Ishikawa (cell line): ENCODE measurements around the gene PLXNA2.

Experiments used
- CEBPB ChIP-seq: IDR thresholded peaks from 2 replicates; pipeline ENCODE4 v1.6.1; 2012
- CREB1 ChIP-seq: IDR thresholded peaks from 2 replicates; pipeline ENCODE4 v1.6.1; 2012; ENCODE audit warnings: low read depth
- EGR1 ChIP-seq: IDR thresholded peaks from 2 replicates; pipeline ENCODE4 v1.6.1; 2012
- EP300 ChIP-seq: IDR thresholded peaks from 2 replicates; pipeline ENCODE4 v1.6.1; 2012; ENCODE audit warnings: borderline replicate concordance
- FOXM1 ChIP-seq: IDR thresholded peaks from 2 replicates; pipeline ENCODE4 v1.6.1; 2012; ENCODE audit warnings: low read depth, borderline replicate concordance
- NFIC ChIP-seq: IDR thresholded peaks from 2 replicates; pipeline ENCODE4 v1.6.1; 2012
- RAD21 ChIP-seq: IDR thresholded peaks from 2 replicates; pipeline ENCODE4 v1.6.1; 2012; ENCODE audit warnings: low read depth
- REST ChIP-seq: IDR thresholded peaks from 2 replicates; pipeline ENCODE4 v1.6.1; 2012; ENCODE audit warnings: low read depth, mild to moderate bottlenecking
- TAF1 ChIP-seq: IDR thresholded peaks from 2 replicates; pipeline ENCODE4 v1.6.1; 2012; ENCODE audit warnings: low read depth, mild to moderate bottlenecking
- TCF12 ChIP-seq: IDR thresholded peaks from 2 replicates; pipeline ENCODE4 v1.6.1; 2012; ENCODE audit warnings: low read depth
- TEAD4 ChIP-seq: IDR thresholded peaks from 2 replicates; pipeline ENCODE4 v1.6.1; 2012
- YY1 ChIP-seq: IDR thresholded peaks from 2 replicates; pipeline ENCODE4 v1.6.1; 2012; ENCODE audit warnings: low read depth
- ZBTB7A ChIP-seq: IDR thresholded peaks from 2 replicates; pipeline ENCODE4 v1.6.1; 2012; ENCODE audit warnings: low read depth
- TF ChIP-seq, protein P1 (sequence below): IDR thresholded peaks from 2 replicates; pipeline ENCODE4 v1.6.1; 2012
- TF ChIP-seq, protein P2 (sequence below): IDR thresholded peaks from 2 replicates; pipeline ENCODE4 v1.6.1; 2012

PLXNA2 gene

GRCh38 chr1:208002078-208002477 is 242.1 kb downstream of the PLXNA2 start:
- no peak for TF ChIP-seq TAF1
- no peak for TF ChIP-seq YY1
- TF ChIP-seq TEAD4 = no peak
- no peak for TF ChIP-seq EGR1
- TF ChIP-seq, protein P1, sequence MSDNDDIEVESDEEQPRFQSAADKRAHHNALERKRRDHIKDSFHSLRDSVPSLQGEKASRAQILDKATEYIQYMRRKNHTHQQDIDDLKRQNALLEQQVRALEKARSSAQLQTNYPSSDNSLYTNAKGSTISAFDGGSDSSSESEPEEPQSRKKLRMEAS = no peak
- TF ChIP-seq ZBTB7A = no peak

GRCh38 chr1:208000504-208000903 is 243.7 kb downstream of the PLXNA2 start:
- TF ChIP-seq CREB1 (no peak), CEBPB (no peak), REST (no peak), EGR1 (no peak), NFIC (no peak), TCF12 (no peak), TEAD4 (no peak), FOXM1 (no peak), EP300 (no peak), ZBTB7A (no peak), YY1 (no peak), RAD21 (no peak), TAF1 (no peak)
- TF ChIP-seq, protein P2, sequence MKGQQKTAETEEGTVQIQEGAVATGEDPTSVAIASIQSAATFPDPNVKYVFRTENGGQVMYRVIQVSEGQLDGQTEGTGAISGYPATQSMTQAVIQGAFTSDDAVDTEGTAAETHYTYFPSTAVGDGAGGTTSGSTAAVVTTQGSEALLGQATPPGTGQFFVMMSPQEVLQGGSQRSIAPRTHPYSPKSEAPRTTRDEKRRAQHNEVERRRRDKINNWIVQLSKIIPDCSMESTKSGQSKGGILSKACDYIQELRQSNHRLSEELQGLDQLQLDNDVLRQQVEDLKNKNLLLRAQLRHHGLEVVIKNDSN = no peak
- TF ChIP-seq, protein P1 = no peak

DNA sequence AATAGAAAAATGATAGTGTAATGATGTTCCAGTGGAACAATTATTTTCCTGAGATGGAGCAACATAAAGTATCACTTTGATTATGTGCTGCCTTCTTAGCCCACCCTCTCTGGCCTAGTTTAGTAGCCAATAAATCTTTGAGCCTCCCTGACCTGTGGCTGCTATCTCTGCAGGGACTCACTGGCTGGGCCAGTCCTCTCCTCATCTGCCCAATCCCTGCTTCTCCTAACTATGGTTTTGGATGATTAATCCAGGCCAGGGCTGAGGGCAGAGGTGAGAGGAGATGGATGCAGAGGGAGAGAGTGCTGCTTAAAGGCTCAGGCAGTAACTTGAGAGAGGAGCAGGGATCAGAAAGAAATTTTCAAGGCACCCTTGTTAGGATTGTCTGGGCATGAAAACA is 244.2 kb downstream of the PLXNA2 start:
- TF ChIP-seq CREB1 (no peak), TAF1 (no peak), TCF12 (no peak), YY1 (no peak), EGR1 (no peak), RAD21 (no peak), ZBTB7A (no peak), REST (no peak), EP300 (no peak), FOXM1 (no peak), TEAD4 (no peak), NFIC (no peak), CEBPB (no peak)
- TF ChIP-seq, protein P2 = no peak
- TF ChIP-seq, protein P1 = no peak

DNA sequence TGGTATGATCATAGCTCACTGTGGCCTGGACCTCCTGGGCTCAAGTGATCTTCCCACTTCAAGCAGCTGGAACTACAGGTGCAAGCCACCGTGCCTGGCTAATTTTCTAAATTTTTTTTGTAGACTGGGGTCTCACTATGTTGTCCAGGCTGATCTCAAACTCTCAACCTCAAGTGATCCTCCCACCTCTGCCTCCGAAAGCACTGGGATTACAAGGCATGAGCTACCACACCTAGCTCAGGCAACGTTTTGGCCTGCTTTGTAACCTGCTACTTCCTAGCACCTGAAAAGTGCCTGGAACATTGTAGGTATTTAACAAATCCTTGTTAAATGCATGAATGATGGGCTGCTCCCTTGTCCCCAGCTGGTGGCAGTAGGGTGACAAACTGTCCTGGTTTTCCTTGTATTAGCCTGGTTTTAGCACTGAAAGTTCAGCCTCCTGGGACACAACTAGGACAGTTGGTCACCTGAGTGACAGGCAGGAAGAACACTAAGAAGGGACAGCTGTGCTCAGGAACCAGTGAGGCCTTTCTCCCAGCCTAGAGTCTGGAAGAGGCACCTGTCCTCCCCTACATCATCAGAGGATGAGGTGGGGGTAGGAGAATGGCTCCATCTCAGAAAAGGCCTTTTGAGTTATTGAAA is 244.8 kb downstream of the PLXNA2 start:
- no peak for TF ChIP-seq RAD21
- no peak for TF ChIP-seq FOXM1
- TF ChIP-seq TAF1 = no peak
- TF ChIP-seq, protein P1 = no peak
- TF ChIP-seq EP300 = no peak
- TF ChIP-seq EGR1 = no peak
- no peak for TF ChIP-seq NFIC
- TF ChIP-seq REST = no peak
- TF ChIP-seq CREB1 = no peak
- TF ChIP-seq, protein P2 = no peak
- TF ChIP-seq TEAD4 = no peak
- no peak for TF ChIP-seq ZBTB7A
